HUES64 (cell line): ENCODE results near the gene JMJD7.

Experiments used
- H3K27ac ChIP-seq: 2 replicates; pipeline ENCODE4 v1.7.0; 2013; ENCODE audit warnings: low read depth, low read length, inconsistent platforms
- H3K27me3 ChIP-seq: 2 replicates; pipeline ENCODE4 v1.6.1; 2013; ENCODE audit warnings: mild to moderate bottlenecking, low read length; ENCODE audit not compliant: insufficient read depth
- H3K36me3 ChIP-seq: 2 replicates; pipeline ENCODE4 v1.6.1; 2013; ENCODE audit warnings: mild to moderate bottlenecking, low read length; ENCODE audit not compliant: insufficient read depth
- H3K4me1 ChIP-seq: 2 replicates; pipeline ENCODE4 v1.6.1; 2013; ENCODE audit warnings: mild to moderate bottlenecking, low read length, moderate library complexity; ENCODE audit not compliant: insufficient read depth
- H3K4me3 ChIP-seq: 2 replicates; pipeline ENCODE4 v1.5.1; 2013; ENCODE audit warnings: mild to moderate bottlenecking, low read length, moderate library complexity
- H3K9ac ChIP-seq: 2 replicates; pipeline ENCODE4 v1.6.1; 2013; ENCODE audit warnings: mild to moderate bottlenecking, low read depth, low read length
- H3K9me3 ChIP-seq: 2 replicates; pipeline ENCODE4 v1.6.1; 2013; ENCODE audit warnings: low read depth, low read length; ENCODE audit not compliant: insufficient read depth
- WGBS: fragments of 150-250, 120-280 bp; methylation state at CpG from one replicate; pipeline ENCODE4 v1.1.7; 2013; ENCODE audit warnings: missing lambda C conversion rate; 5-methylcytosine and 5-hydroxymethylcytosine counted together

JMJD7 gene

GRCh38 chr15:41866872-41867579, 39.1 kb downstream of the JMJD7 start:
- Histone ChIP-seq H3K36me3 (no peaks in the 10 kb centered on the region), H3K4me3 (no peak overlapping the region), H3K4me1 (no peaks in the 10 kb centered on the region), H3K9ac (no peak overlapping the region), H3K27ac (no peak overlapping the region), H3K27me3 (no peaks in the 10 kb centered on the region), H3K9me3 (no peaks in the 10 kb centered on the region)
- WGBS = 90% methylated on average over 25 of the region's 25 CpGs

GRCh38 chr15:41868321-41868720, 40.4 kb downstream of the JMJD7 start:
- 96% methylated on average over 15 of the region's 15 CpGs for WGBS
- Histone ChIP-seq H3K4me3 (no peak overlapping the region), H3K9ac (no peak overlapping the region), H3K36me3 (no peaks in the 10 kb centered on the region), H3K4me1 (no peaks in the 10 kb centered on the region), H3K27me3 (no peaks in the 10 kb centered on the region), H3K27ac (no peak overlapping the region), H3K9me3 (no peaks in the 10 kb centered on the region)

GRCh38 chr15:41869770-41870688, 42.1 kb downstream of the JMJD7 start:
- WGBS = 92% methylated on average over 42 of the region's 42 CpGs

GRCh38 chr15:41870689-41871081, 42.8 kb downstream of the JMJD7 start:
- H3K27ac ChIP-seq = no peak overlapping the region
- H3K4me3 ChIP-seq = no peak overlapping the region
- H3K36me3 ChIP-seq = no peaks in the 10 kb centered on the region
- H3K27me3 ChIP-seq = no peaks in the 10 kb centered on the region
- 0 out of 2 replicates have a peak overlapping the region, but pooled peaks have one; percentile 9 for H3K9ac ChIP-seq
- H3K4me1 ChIP-seq = no peaks in the 10 kb centered on the region
- no peaks in the 10 kb centered on the region for H3K9me3 ChIP-seq
- WGBS = 86% methylated on average over 9 of the region's 9 CpGs

More at GRCh38 chr15:41869770-41870688, 42.1 kb downstream of the JMJD7 start:
- 0 out of 2 replicates have a peak overlapping the region, but pooled peaks have one; percentile 9 for H3K9ac ChIP-seq
- no peaks in the 10 kb centered on the region for H3K36me3 ChIP-seq
- no peak overlapping the region for H3K27ac ChIP-seq
- H3K4me1 ChIP-seq = no peaks in the 10 kb centered on the region
- no peaks in the 10 kb centered on the region for H3K27me3 ChIP-seq
- no peak overlapping the region for H3K4me3 ChIP-seq
- H3K9me3 ChIP-seq = no peaks in the 10 kb centered on the region

GRCh38 chr15:41871175-41871905, 43.4 kb downstream of the JMJD7 start:
- no peak overlapping the region for H3K9ac ChIP-seq
- H3K27me3 ChIP-seq = no peaks in the 10 kb centered on the region
- H3K4me3 ChIP-seq = no peak overlapping the region
- H3K27ac ChIP-seq = no peak overlapping the region
- WGBS = 93% methylated on average over 19 of the region's 19 CpGs
- no peaks in the 10 kb centered on the region for H3K9me3 ChIP-seq
- no peaks in the 10 kb centered on the region for H3K4me1 ChIP-seq
- H3K36me3 ChIP-seq = no peaks in the 10 kb centered on the region

- no peaks in the 10 kb centered on the region for H3K27me3 ChIP-seq
- H3K9me3 ChIP-seq = no peaks in the 10 kb centered on the region
- H3K36me3 ChIP-seq = no peaks in the 10 kb centered on the region
- no peak overlapping the region for H3K4me3 ChIP-seq
- 91% methylated on average over 9 of the region's 9 CpGs for WGBS
- no peak overlapping the region; the same call in 1 of the 2 replicates for H3K9ac ChIP-seq
- no peaks in the 10 kb centered on the region for H3K4me1 ChIP-seq
- no peak overlapping the region for H3K27ac ChIP-seq
Measured at GRCh38 chr15:41872166-41872747, 44.4 kb downstream of the JMJD7 start.

GRCh38 chr15:41873711-41874110, 45.8 kb downstream of the JMJD7 start:
- no peak overlapping the region for H3K4me3 ChIP-seq
- no peaks in the 10 kb centered on the region for H3K36me3 ChIP-seq
- no peaks in the 10 kb centered on the region for H3K27me3 ChIP-seq
- H3K27ac ChIP-seq = no peak overlapping the region
- no peaks in the 10 kb centered on the region for H3K9me3 ChIP-seq
- H3K4me1 ChIP-seq = no peaks in the 10 kb centered on the region
- no peak overlapping the region for H3K9ac ChIP-seq
- WGBS = 95% methylated on average over 8 of the region's 8 CpGs

- no peaks in the 10 kb centered on the region for H3K4me1 ChIP-seq
- no peak overlapping the region for H3K4me3 ChIP-seq
- no peaks in the 10 kb centered on the region; the same call in 1 of the 2 replicates for H3K27me3 ChIP-seq
- H3K9ac ChIP-seq = no peak overlapping the region
- no peaks in the 10 kb centered on the region for H3K36me3 ChIP-seq
- no peak overlapping the region for H3K27ac ChIP-seq
- 95% methylated on average over 12 of the region's 12 CpGs for WGBS
- H3K9me3 ChIP-seq = no peaks in the 10 kb centered on the region
Measured at GRCh38 chr15:41874736-41875135, 46.8 kb downstream of the JMJD7 start.

GRCh38 chr15:41876007-41876406, 48.1 kb downstream of the JMJD7 start:
- Histone ChIP-seq H3K9ac (no peak overlapping the region), H3K4me1 (no peaks in the 10 kb centered on the region), H3K36me3 (no peaks in the 10 kb centered on the region), H3K27me3 (peaks cover 8% of the 10 kb centered on the region), H3K4me3 (no peak overlapping the region), H3K9me3 (no peaks in the 10 kb centered on the region), H3K27ac (no peak overlapping the region)
- WGBS = 91% methylated on average over 13 of the region's 13 CpGs

GRCh38 chr15:41876689-41877088, 48.8 kb downstream of the JMJD7 start:
- H3K9ac ChIP-seq = no peak overlapping the region
- WGBS = 87% methylated on average over 12 of the region's 12 CpGs
- H3K9me3 ChIP-seq = no peaks in the 10 kb centered on the region
- H3K27ac ChIP-seq = no peak overlapping the region
- no peaks in the 10 kb centered on the region for H3K4me1 ChIP-seq
- H3K36me3 ChIP-seq = no peaks in the 10 kb centered on the region
- peaks cover 15% of the 10 kb centered on the region for H3K27me3 ChIP-seq
- no peak overlapping the region for H3K4me3 ChIP-seq
